ENCODE data around the gene IQCN. TPM values are rescaled to one million over a fixed set of nuclear protein-coding genes. Genes with fewer than 3 reads are reported as not detected.

The IQCN gene
- total and polyA plus RNA-seq, 2 donors (not counting 1 experiment from before 2014, with no cell fraction given), result 0.79 to 0.83 TPM

DNA sequence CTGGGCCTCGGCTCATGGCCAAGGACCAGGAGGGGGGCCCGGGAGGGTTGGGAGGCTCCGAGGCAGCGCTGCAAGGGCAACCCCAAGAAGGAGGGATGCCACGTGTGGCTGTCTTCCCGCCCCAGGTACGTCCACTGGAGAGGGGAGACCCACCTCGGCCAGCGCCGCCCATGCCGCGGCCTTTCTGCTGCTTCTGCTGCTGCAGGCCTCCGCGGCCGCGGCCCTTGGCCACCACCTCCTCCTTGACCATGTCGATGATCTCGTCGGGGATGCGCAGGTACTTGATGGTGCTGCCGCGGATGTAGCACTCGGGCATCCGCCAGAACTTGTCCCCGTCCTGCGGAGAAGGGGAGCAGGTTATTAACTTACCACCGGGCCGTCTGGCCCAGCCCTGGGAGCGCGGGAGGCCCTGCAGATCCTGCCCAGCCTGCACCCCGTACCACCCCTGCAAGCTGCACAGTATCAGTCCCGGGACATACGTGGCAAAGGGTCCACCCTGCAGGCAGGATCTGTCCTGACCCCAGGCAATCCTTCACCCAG lies 35.3 kb upstream of the IQCN start:
- Histone ChIP-seq H3K4me2 (ENCODE audit: extremely low read depth, insufficient read depth, low read length) (no peak overlapping the region), H3K27me3 (ENCODE audit: control insufficient read depth, insufficient read depth, low read length) (no peaks in the 10 kb centered on the region), H3K36me3 (ENCODE audit: control insufficient read depth, insufficient read depth, low read length) (peaks cover 14% of the 10 kb centered on the region), H2AFZ (ENCODE audit: low read length) (no peak overlapping the region), H4K20me1 (ENCODE audit: control insufficient read depth, extremely low read depth, insufficient read depth, low read length) (no peaks in the 10 kb centered on the region), H3K9ac (ENCODE audit: insufficient read depth, low read length) (no peak overlapping the region), H3K4me1 (ENCODE audit: control insufficient read depth, extremely low read depth, insufficient read depth, low read length) (peaks cover 15% of the 10 kb centered on the region), H3K9me3 (ENCODE audit: control insufficient read depth, insufficient read depth, low read depth, low read length) (no peaks in the 10 kb centered on the region), H3K4me3 (replicated peaks in 1 of 4; ENCODE audit: control extremely low read depth in 1 of 4, insufficient read depth in 1 of 4, low read depth in 3 of 4, low read length in 4 of 4) (no peak overlapping the region), H3K27ac (ENCODE audit: insufficient read depth, low read length) (no peak overlapping the region), H3K79me2 (ENCODE audit: control insufficient read depth, insufficient read depth, low read length) (no peaks in the 10 kb centered on the region)
- DNase-seq (ENCODE audit: low read depth in 2 of 2), result no peak
- TF ChIP-seq, protein P1, sequence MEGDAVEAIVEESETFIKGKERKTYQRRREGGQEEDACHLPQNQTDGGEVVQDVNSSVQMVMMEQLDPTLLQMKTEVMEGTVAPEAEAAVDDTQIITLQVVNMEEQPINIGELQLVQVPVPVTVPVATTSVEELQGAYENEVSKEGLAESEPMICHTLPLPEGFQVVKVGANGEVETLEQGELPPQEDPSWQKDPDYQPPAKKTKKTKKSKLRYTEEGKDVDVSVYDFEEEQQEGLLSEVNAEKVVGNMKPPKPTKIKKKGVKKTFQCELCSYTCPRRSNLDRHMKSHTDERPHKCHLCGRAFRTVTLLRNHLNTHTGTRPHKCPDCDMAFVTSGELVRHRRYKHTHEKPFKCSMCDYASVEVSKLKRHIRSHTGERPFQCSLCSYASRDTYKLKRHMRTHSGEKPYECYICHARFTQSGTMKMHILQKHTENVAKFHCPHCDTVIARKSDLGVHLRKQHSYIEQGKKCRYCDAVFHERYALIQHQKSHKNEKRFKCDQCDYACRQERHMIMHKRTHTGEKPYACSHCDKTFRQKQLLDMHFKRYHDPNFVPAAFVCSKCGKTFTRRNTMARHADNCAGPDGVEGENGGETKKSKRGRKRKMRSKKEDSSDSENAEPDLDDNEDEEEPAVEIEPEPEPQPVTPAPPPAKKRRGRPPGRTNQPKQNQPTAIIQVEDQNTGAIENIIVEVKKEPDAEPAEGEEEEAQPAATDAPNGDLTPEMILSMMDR (conservative IDR thresholded peaks at IDR 0.05 in 1 of 2, IDR thresholded peaks at IDR 0.05 in 1 of 2; ENCODE audit: low read depth in 1 of 2, low read length in 2 of 2), result no peak
- no peak for TF ChIP-seq EZH2 (IDR thresholded peaks at IDR 0.05; ENCODE audit: low read length, missing control alignments)

DNA sequence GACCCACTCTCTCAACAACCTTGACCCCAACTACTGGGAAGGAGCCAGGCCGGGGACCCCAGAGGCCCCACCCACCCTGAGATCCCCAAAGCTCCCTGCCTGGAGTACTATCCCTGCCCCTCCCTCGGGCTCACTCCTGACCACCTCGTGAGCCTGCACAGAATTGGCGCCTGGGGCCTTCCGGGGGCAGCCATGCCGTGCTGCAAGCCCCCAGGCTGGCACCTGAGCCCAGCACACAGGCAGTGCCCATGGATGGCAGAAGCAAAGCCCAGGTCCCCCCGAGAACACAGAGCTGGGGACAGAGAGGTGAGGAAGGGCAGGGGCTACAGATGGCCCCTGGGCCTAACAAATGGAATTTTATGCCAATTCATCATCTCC lies 34.7 kb upstream of the IQCN start:
- Histone ChIP-seq H3K4me1 (ENCODE audit: control insufficient read depth, extremely low read depth, insufficient read depth, low read length) (peaks cover 20% of the 10 kb centered on the region), H3K9me3 (ENCODE audit: control insufficient read depth, insufficient read depth, low read depth, low read length) (no peaks in the 10 kb centered on the region), H3K27ac (ENCODE audit: insufficient read depth, low read length) (no peak overlapping the region), H3K79me2 (ENCODE audit: control insufficient read depth, insufficient read depth, low read length) (no peaks in the 10 kb centered on the region), H3K27me3 (ENCODE audit: control insufficient read depth, insufficient read depth, low read length) (no peaks in the 10 kb centered on the region), H2AFZ (ENCODE audit: low read length) (no peak overlapping the region), H3K9ac (ENCODE audit: insufficient read depth, low read length) (no peak overlapping the region), H3K36me3 (ENCODE audit: control insufficient read depth, insufficient read depth, low read length) (peaks cover 14% of the 10 kb centered on the region), H3K4me3 (replicated peaks in 1 of 4; ENCODE audit: control extremely low read depth in 1 of 4, insufficient read depth in 1 of 4, low read depth in 3 of 4, low read length in 4 of 4) (no peak overlapping the region), H4K20me1 (ENCODE audit: control insufficient read depth, extremely low read depth, insufficient read depth, low read length) (no peaks in the 10 kb centered on the region), H3K4me2 (ENCODE audit: extremely low read depth, insufficient read depth, low read length) (no peak overlapping the region)
- TF ChIP-seq EZH2 (IDR thresholded peaks at IDR 0.05; ENCODE audit: low read length, missing control alignments), result no peak
- TF ChIP-seq, protein P1 (conservative IDR thresholded peaks at IDR 0.05 in 1 of 2, IDR thresholded peaks at IDR 0.05 in 1 of 2; ENCODE audit: low read depth in 1 of 2, low read length in 2 of 2), result no peak
- no peak for DNase-seq (ENCODE audit: low read depth in 2 of 2)

DNA sequence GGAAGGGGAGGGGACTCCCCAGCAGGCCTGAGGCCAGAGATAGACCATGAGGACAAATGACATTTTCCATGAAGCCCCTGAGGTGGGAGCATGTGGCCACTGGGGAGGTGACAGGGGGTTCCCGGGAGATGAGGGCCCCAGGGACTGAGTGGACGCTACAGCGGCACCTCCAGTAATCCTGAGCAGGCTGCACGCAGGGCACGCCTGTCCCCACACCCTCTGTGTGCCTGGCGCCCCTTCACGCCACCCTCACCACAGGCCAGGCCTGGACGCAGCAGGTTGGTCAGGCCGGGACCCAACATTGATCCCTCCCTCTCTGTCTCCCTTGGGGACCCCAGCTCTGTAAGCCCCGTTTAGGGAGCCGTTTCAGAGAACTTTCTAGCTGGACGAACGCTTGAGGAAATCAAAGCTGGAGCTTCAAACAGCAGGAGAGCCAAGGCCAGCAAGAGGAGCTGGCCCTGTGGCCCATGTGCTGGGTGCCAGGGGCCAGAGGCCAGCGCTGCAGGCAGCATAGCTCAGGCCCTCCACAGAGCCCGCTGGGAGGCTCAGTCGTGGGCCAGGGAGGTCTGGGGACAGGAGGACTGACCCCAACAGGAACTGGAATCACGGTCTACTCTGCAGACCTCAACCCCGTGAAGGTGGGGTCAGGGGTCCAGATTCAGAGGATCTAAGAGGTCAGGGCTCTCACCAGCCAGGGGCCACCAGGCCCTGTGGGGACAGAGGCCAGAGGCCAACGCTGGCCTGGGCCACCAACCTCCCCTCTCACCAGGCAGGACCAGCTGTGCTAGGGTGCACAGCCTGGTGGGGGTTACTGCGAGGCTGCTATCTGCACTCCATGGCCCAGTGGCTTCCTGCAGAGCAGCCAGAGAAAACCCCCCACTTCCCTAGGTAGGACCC lies 34.0 kb upstream of the IQCN start:
- H3K9me3 ChIP-seq (ENCODE audit: control insufficient read depth, insufficient read depth, low read depth, low read length), result no peaks in the 10 kb centered on the region
- H3K79me2 ChIP-seq (ENCODE audit: control insufficient read depth, insufficient read depth, low read length), result no peaks in the 10 kb centered on the region
- no peak overlapping the region for H3K4me2 ChIP-seq (ENCODE audit: extremely low read depth, insufficient read depth, low read length)
- H3K4me3 ChIP-seq (replicated peaks in 1 of 4; ENCODE audit: control extremely low read depth in 1 of 4, insufficient read depth in 1 of 4, low read depth in 3 of 4, low read length in 4 of 4), result no peak overlapping the region
- H4K20me1 ChIP-seq (ENCODE audit: control insufficient read depth, extremely low read depth, insufficient read depth, low read length), result no peaks in the 10 kb centered on the region
- DNase-seq (ENCODE audit: low read depth in 2 of 2), result no peak
- no peak overlapping the region for H3K27ac ChIP-seq (ENCODE audit: insufficient read depth, low read length)
- H2AFZ ChIP-seq (ENCODE audit: low read length), result no peak overlapping the region
- no peaks in the 10 kb centered on the region for H3K27me3 ChIP-seq (ENCODE audit: control insufficient read depth, insufficient read depth, low read length)
- peaks cover 14% of the 10 kb centered on the region for H3K36me3 ChIP-seq (ENCODE audit: control insufficient read depth, insufficient read depth, low read length)
- no peak overlapping the region for H3K9ac ChIP-seq (ENCODE audit: insufficient read depth, low read length)
- TF ChIP-seq, protein P1 (conservative IDR thresholded peaks at IDR 0.05 in 1 of 2, IDR thresholded peaks at IDR 0.05 in 1 of 2; ENCODE audit: low read depth in 1 of 2, low read length in 2 of 2), result no peak
- no peak for TF ChIP-seq EZH2 (IDR thresholded peaks at IDR 0.05; ENCODE audit: low read length, missing control alignments)
- peaks cover 25% of the 10 kb centered on the region for H3K4me1 ChIP-seq (ENCODE audit: control insufficient read depth, extremely low read depth, insufficient read depth, low read length)
